Natural killer cell treated with Interleukin-12 subunit alpha and Interleukin-12 subunit beta and Interleukin-15 and Interleukin-18, amount 100 ng/mL, for 72 hours (primary cell): ENCODE results near the gene GALNT9. TPM values are rescaled to one million over a fixed set of nuclear protein-coding genes. Genes with fewer than 3 reads are reported as not detected.

ENCODE experiments used
- ATAC-seq, 2 donors: fragments of 150-1000 bp; cut with Tn5 transposase in 1 of 2; sonication (Bioruptor Pico), chemical (Tn5 transposase) in 1 of 2; 2 replicates each; pipeline ENCODE4 v1.10.0; 2021
- DNase-seq: peaks from one replicate; pipeline ENCODE4 v3.0.0; 2022; ENCODE audit warnings: low spot score
- H3K27ac Mint-ChIP-seq, 2 donors: 1 replicate in 1 of 2; 2 replicates in 1 of 2; pipeline ENCODE4 v1.8.0; 2022; ENCODE audit warnings: mixed read lengths in 2 of 2, mild to moderate bottlenecking in 1 of 2, moderate library complexity in 1 of 2
- H3K27me3 Mint-ChIP-seq, 2 donors: 1 replicate in 1 of 2; 2 replicates in 1 of 2; pipeline ENCODE4 v1.8.0; 2022; ENCODE audit warnings: mixed read lengths in 2 of 2
- H3K36me3 Mint-ChIP-seq: one replicate; pipeline ENCODE4 v1.8.0; 2022; ENCODE audit warnings: mixed read lengths
- H3K4me1 Mint-ChIP-seq, 2 donors: 1 replicate in 1 of 2; 2 replicates in 1 of 2; pipeline ENCODE4 v1.8.0; 2022; ENCODE audit warnings: low read depth in 2 of 2, mixed read lengths in 2 of 2, mild to moderate bottlenecking in 1 of 2
- H3K4me3 Mint-ChIP-seq: one replicate; pipeline ENCODE4 v1.8.0; 2022; ENCODE audit warnings: mixed read lengths
- H3K9me3 Mint-ChIP-seq: 2 replicates; pipeline ENCODE4 v1.8.0; 2022; ENCODE audit warnings: mixed read lengths
- total RNA-seq, 2 donors: library from RNA; stranded (reverse); gene quantifications; one replicate each; pipeline ENCODE4 v1.2.3, GENCODE V29; 2022

The GALNT9 gene
- total RNA-seq, 2 donors from 2014 or later: not detected

GRCh38 chr12:132214161-132214476 lies 115.3 kb downstream of the GALNT9 start:
- Mint-ChIP-seq H3K36me3 (no peaks in the 10 kb centered on the region), H3K4me1 (peaks cover 0 to 3% of the 10 kb centered on the region in 2 donors), H3K27me3 (peaks cover 17% of the 10 kb centered on the region in 2 donors), H3K9me3 (no peaks in the 10 kb centered on the region), H3K4me3 (no peak overlapping the region), H3K27ac (no peak overlapping the region)
- no peak for ATAC-seq
- DNase-seq: no peak

DNA sequence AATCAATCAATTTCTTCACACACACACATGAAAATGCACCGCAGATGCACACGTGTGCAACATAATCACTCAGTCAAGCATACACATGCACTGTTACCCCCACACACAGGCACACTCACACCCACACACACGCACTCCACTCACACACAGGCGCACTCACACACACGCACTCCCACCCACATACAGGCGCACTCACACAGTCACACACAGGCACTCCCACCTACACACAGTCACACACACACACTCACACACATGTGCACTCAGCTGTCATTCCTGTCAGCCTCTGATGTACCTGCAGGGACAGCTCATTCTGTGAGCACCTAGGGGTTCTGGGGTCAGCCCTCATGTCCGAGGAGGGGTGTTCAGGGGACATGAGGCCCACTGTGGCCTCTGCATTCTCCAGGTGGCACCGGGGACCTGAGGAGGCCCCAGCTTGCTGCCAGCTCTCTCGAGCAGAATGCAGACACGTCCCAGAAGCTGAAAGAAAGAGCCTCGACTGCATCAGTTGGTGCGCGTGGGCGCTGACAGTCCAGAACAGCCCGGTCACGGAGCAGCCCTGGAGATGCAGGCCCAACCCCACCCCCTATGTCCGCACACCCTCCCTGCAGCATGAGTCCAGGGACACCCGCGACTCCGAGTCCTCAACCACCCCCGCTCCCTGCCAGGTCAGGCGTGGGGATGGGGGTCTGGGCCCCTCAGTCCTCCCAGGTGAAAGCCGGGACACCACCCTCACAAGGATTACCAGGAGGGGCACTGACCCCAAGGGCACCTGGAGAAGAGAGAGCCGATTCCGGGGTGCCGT lies 115.8 kb downstream of the GALNT9 start:
- H3K9me3 Mint-ChIP-seq: no peaks in the 10 kb centered on the region
- ATAC-seq (peak; percentile 17 to 47), DNase-seq (no peak)
- H3K4me3 Mint-ChIP-seq: no peak overlapping the region
- H3K4me1 Mint-ChIP-seq: peaks cover 0 to 3% of the 10 kb centered on the region in 2 donors
- H3K36me3 Mint-ChIP-seq: no peaks in the 10 kb centered on the region
- peaks cover 17% of the 10 kb centered on the region in 2 donors for H3K27me3 Mint-ChIP-seq
- H3K27ac Mint-ChIP-seq: no peak overlapping the region

GRCh38 chr12:132211816-132212215 lies 117.6 kb downstream of the GALNT9 start:
- ATAC-seq (no peak), DNase-seq (no peak)
- Mint-ChIP-seq H3K36me3 (no peaks in the 10 kb centered on the region), H3K27me3 (peaks cover 2 to 7% of the 10 kb centered on the region in 2 donors), H3K4me3 (no peak overlapping the region), H3K4me1 (no peaks in the 10 kb centered on the region), H3K9me3 (no peaks in the 10 kb centered on the region), H3K27ac (no peak overlapping the region)

DNA sequence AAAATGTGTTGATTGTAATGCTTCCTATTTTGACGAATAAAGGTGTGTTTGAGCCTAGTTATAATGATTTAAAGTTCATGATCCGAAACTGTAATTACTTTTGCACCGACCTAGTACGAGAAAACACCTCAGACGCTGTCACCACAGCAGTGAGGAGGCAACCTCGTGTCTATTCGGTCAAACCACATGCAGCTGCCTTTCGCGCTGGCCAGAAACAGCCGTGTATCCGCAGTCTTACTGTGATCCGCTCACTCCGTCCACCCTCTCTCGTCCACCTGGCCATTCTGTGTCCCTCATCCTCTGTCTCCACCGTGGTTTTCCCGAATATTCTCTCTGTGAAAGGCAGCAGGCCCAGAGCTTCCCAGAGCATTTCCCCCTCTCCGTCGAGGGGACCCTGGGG lies 118.1 kb downstream of the GALNT9 start:
- Mint-ChIP-seq H3K27ac (no peak overlapping the region), H3K36me3 (no peaks in the 10 kb centered on the region), H3K9me3 (no peaks in the 10 kb centered on the region), H3K27me3 (peaks cover 0 to 6% of the 10 kb centered on the region in 2 donors), H3K4me3 (no peak overlapping the region), H3K4me1 (no peaks in the 10 kb centered on the region)
- no peak for ATAC-seq
- DNase-seq: no peak

DNA sequence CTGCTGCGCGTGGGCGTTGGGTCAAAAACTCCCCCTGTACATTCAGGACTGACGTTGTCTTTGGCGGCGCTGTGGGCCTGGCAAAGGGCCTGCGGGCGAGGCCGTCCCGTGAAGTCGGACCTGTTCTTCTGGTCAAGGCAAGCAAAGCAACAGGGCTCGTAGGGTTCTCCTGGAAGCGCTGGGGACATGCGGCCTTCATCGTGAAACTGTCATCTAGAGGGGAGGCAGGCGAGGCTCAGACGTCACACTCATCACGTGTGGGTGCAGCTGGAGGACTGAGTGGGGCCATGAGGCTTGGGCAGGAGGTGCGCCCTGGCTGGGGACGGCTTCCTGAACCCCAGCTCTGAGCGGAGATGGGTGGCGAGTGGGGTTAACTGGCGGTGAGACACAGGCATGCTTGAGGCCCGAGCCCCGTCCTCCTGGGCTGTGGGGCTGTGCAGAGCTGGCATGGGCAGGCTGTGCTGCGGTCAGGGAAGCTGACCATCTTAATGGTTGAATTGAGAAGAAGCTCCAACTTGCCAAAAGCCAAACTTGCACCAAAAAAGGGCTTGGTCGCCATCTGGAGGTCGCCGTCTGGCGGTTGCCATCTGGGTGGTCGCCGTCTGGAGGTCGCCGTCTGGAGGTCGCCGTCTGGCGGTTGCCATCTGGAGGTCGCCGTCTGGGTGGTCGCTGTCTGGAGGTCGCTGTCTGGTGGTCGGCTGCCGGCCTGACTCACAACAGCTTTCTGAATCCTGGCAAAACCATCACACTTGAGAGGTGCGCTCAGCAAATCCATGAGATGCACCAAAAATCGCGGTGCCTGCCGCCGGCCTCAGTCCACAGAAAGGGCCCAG lies 119.0 kb downstream of the GALNT9 start:
- H3K27ac Mint-ChIP-seq: no peak overlapping the region
- no peaks in the 10 kb centered on the region for H3K36me3 Mint-ChIP-seq
- peaks cover 0 to 3% of the 10 kb centered on the region in 2 donors for H3K27me3 Mint-ChIP-seq
- H3K4me3 Mint-ChIP-seq: no peak overlapping the region
- no peaks in the 10 kb centered on the region for H3K9me3 Mint-ChIP-seq
- DNase-seq: no peak
- ATAC-seq: no peak
- no peaks in the 10 kb centered on the region for H3K4me1 Mint-ChIP-seq

- Mint-ChIP-seq H3K27ac (no peak overlapping the region), H3K9me3 (no peaks in the 10 kb centered on the region), H3K4me1 (no peaks in the 10 kb centered on the region), H3K4me3 (no peak overlapping the region), H3K36me3 (no peaks in the 10 kb centered on the region), H3K27me3 (peaks cover 0 to 3% of the 10 kb centered on the region in 2 donors)
- DNase-seq: no peak
- no peak for ATAC-seq
These were observed 119.7 kb downstream of the GALNT9 start for GRCh38 chr12:132209619-132210222.

- no peaks in the 10 kb centered on the region for H3K9me3 Mint-ChIP-seq
- no peak for ATAC-seq
- H3K27ac Mint-ChIP-seq: no peak overlapping the region
- H3K36me3 Mint-ChIP-seq: no peaks in the 10 kb centered on the region
- no peak for DNase-seq
- no peak overlapping the region for H3K4me3 Mint-ChIP-seq
- H3K27me3 Mint-ChIP-seq: peaks cover 0 to 12% of the 10 kb centered on the region in 2 donors
- no peaks in the 10 kb centered on the region for H3K4me1 Mint-ChIP-seq
These were observed 121.1 kb downstream of the GALNT9 start for GRCh38 chr12:132208153-132208823.

GRCh38 chr12:132207083-132207775 lies 122.2 kb downstream of the GALNT9 start:
- Mint-ChIP-seq H3K9me3 (no peaks in the 10 kb centered on the region), H3K4me1 (no peaks in the 10 kb centered on the region), H3K36me3 (no peaks in the 10 kb centered on the region), H3K4me3 (no peak overlapping the region), H3K27ac (no peak overlapping the region), H3K27me3 (peaks cover 0 to 12% of the 10 kb centered on the region in 2 donors)
- no peak for DNase-seq
- ATAC-seq: no peak

DNA sequence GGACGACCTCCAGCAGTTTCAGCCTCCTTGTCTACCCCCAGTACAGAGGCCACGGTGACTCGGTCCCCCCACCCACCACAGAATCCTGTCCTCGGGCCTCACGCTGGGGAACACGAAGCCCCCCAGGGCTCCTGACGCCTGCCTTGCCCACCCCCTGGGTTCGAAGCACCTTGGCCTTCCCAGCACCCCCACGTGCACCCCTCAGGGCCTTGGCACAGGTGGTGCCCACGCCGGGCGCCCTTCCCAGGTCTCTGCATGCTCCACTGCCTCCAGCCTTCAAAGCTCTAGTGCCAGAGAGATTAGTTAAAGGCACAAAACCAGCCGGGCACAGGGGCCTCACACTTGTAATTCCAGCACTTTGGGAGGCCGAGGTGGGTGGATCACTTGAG lies 123.3 kb downstream of the GALNT9 start:
- DNase-seq: no peak
- Mint-ChIP-seq H3K4me1 (no peaks in the 10 kb centered on the region), H3K27me3 (peaks cover 0 to 12% of the 10 kb centered on the region in 2 donors), H3K27ac (no peak overlapping the region), H3K9me3 (no peaks in the 10 kb centered on the region), H3K36me3 (no peaks in the 10 kb centered on the region), H3K4me3 (no peak overlapping the region)
- no peak for ATAC-seq

- DNase-seq (no peak), ATAC-seq (no peak)
- no peaks in the 10 kb centered on the region for H3K9me3 Mint-ChIP-seq
- no peak overlapping the region for H3K4me3 Mint-ChIP-seq
- H3K4me1 Mint-ChIP-seq: no peaks in the 10 kb centered on the region
- H3K27me3 Mint-ChIP-seq: peaks cover 0 to 12% of the 10 kb centered on the region in 2 donors
- no peaks in the 10 kb centered on the region for H3K36me3 Mint-ChIP-seq
- H3K27ac Mint-ChIP-seq: no peak overlapping the region
These were observed 123.9 kb downstream of the GALNT9 start for GRCh38 chr12:132205271-132206045.

DNA sequence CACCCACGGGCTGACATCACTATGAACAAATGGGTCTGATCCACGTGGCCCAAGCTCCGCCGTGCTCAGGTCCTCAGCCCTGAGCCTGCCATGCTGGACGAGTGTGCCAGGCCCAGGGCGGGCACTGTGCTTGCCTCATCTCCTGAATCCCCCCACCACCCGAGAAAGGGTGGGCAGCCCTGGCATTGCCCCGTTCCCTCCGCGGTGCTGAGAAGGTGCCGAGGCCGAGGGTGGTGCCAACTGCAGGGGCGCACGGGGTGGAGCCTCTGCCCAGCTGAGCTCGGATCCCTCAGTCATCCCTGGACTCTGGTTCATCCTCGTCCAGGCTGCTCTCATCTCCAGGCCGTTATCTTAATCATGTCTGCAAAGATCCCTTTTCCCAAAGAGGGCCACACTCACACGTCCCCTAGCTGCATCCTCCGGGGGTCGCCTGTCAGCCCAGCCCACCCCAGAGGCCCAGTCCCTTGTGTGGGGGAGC lies 124.6 kb downstream of the GALNT9 start:
- no peaks in the 10 kb centered on the region for H3K4me1 Mint-ChIP-seq
- H3K27ac Mint-ChIP-seq: no peak overlapping the region
- no peak for DNase-seq
- peaks cover 0 to 12% of the 10 kb centered on the region in 2 donors for H3K27me3 Mint-ChIP-seq
- no peak overlapping the region for H3K4me3 Mint-ChIP-seq
- no peaks in the 10 kb centered on the region for H3K36me3 Mint-ChIP-seq
- ATAC-seq: no peak
- no peaks in the 10 kb centered on the region for H3K9me3 Mint-ChIP-seq

DNA sequence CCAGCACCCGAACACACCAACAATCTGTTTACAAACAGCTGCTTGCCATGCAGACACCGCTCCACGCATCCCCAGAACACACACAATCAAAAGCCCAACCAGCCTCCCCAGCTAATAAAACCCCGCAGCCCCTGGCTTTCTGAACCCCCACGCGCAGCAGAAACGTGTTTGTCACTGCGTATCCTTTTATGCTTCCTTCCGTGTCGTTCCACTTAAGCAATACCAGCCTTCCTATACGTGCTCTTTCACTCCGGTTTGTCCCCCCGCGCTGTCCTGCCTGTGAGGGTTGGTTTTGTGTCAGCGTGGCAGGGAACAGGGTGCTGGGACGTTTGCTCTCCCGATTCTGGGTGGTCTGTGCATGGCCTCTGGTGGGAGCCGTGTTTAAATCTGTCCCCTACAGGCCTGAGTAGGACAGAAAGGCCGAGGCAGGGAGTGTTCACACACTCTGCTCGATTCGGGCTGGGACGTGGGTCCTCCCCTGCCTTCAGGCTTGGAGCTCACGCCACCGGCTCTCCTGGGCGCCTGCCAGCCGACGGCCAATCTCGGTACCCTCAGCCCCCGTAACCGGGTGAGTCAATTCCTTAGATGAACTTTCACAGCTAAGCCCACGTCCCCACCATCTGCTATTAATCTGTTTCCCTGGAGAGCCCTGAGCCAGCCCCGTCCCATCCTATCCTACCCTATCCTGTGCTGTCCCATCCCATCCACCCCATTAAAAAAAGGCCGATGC lies 125.2 kb downstream of the GALNT9 start:
- no peaks in the 10 kb centered on the region for H3K36me3 Mint-ChIP-seq
- H3K27me3 Mint-ChIP-seq: peaks cover 0 to 12% of the 10 kb centered on the region in 2 donors
- H3K9me3 Mint-ChIP-seq: no peaks in the 10 kb centered on the region
- no peak overlapping the region for H3K27ac Mint-ChIP-seq
- no peaks in the 10 kb centered on the region for H3K4me1 Mint-ChIP-seq
- ATAC-seq (no peak), DNase-seq (no peak)
- no peak overlapping the region for H3K4me3 Mint-ChIP-seq
